GM19240 (cell line): ENCODE measurements around the gene MCM3AP.
A peak's percentile ranks its signal among the peaks of the same experiment; 100 is the strongest.
"Not testable (repeated sequence)": the region's sequence is repeated elsewhere in the genome, so short reads cannot be mapped to it uniquely, and the experiment has no call there.

Experiments used
- DNase-seq: peaks from one replicate; pipeline ENCODE4 v3.0.0; 2011; ENCODE audit warnings: low spot score; ENCODE audit not compliant: insufficient read length

MCM3AP gene

GRCh38 chr21:46243960-46244361 is 41.5 kb downstream of the MCM3AP start:
- no peak for DNase-seq

GRCh38 chr21:46243325-46243724 is 42.1 kb downstream of the MCM3AP start:
- no peak for DNase-seq

- DNase-seq = not testable (repeated sequence)
These were observed 43.8 kb downstream of the MCM3AP start for GRCh38 chr21:46241577-46241976.

GRCh38 chr21:46239817-46240325 is 45.5 kb downstream of the MCM3AP start:
- no peak for DNase-seq

GRCh38 chr21:46237474-46237873 is 47.9 kb downstream of the MCM3AP start:
- DNase-seq = no peak

GRCh38 chr21:46234436-46234950 is 50.9 kb downstream of the MCM3AP start:
- DNase-seq = no peak

GRCh38 chr21:46229923-46230260 is 55.5 kb downstream of the MCM3AP start:
- DNase-seq = no peak

- DNase-seq = no peak
These were observed 56.1 kb downstream of the MCM3AP start for GRCh38 chr21:46229133-46229922.

- peak; percentile 93 for DNase-seq
These were observed 56.9 kb downstream of the MCM3AP start, which contains the start of gene LSS for GRCh38 chr21:46228345-46229051. TSS of gene LSS (minus strand) at chr21:46228774. CDS start at chr21:46228745, 29 bp downstream.

GRCh38 chr21:46227811-46228344 is 57.5 kb downstream of the MCM3AP start:
- no peak for DNase-seq

GRCh38 chr21:46226920-46227599 is 58.4 kb downstream of the MCM3AP start:
- DNase-seq = no peak

- no peak for DNase-seq
These were observed 59.3 kb downstream of the MCM3AP start for GRCh38 chr21:46226146-46226545.

GRCh38 chr21:46223661-46224060 is 61.8 kb downstream of the MCM3AP start:
- not testable (repeated sequence) for DNase-seq

- DNase-seq = no peak
These were observed 62.2 kb downstream of the MCM3AP start for GRCh38 chr21:46223217-46223616.

GRCh38 chr21:46222436-46223116 is 62.8 kb downstream of the MCM3AP start:
- no peak for DNase-seq

GRCh38 chr21:46221664-46222435 is 63.6 kb downstream of the MCM3AP start:
- DNase-seq = no peak

- DNase-seq = no peak
These were observed 64.6 kb downstream of the MCM3AP start for GRCh38 chr21:46220847-46221246.

- no peak for DNase-seq
These were observed 65.1 kb downstream of the MCM3AP start for GRCh38 chr21:46220275-46220810.

- DNase-seq = no peak
These were observed 65.7 kb downstream of the MCM3AP start for GRCh38 chr21:46219591-46220239.
